HG03558 (cell line): ENCODE measurements around the gene EP400.

Experiments used
- ATAC-seq: cut with Tn5 transposase; IDR thresholded peaks from one replicate; pipeline ENCODE4 v1.9.1; 2021; ENCODE audit warnings: moderate number of reproducible peaks; ENCODE audit not compliant: unreplicated experiment; ENCODE audit errors: extremely low read depth

The EP400 gene

DNA sequence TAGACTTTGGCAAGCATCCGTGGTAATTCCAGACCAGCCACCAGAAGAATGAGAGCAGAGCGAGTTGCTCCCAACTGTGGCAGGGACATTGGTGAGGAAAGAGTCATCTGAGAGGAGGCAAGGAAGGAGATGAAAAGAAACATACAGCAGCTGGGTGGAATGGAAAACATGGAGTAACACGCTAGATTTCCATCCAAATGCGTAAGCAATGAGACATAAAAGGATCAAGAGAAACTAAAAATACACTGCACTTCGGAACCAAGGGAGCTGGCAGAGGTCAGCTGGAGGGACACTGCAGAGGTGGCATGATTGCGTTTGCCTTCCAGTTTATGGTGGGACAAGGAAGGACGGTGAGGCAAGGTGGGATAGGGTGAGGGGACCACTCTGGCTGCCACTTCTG lies 111.5 kb downstream of the EP400 start:
- ATAC-seq: no peak

DNA sequence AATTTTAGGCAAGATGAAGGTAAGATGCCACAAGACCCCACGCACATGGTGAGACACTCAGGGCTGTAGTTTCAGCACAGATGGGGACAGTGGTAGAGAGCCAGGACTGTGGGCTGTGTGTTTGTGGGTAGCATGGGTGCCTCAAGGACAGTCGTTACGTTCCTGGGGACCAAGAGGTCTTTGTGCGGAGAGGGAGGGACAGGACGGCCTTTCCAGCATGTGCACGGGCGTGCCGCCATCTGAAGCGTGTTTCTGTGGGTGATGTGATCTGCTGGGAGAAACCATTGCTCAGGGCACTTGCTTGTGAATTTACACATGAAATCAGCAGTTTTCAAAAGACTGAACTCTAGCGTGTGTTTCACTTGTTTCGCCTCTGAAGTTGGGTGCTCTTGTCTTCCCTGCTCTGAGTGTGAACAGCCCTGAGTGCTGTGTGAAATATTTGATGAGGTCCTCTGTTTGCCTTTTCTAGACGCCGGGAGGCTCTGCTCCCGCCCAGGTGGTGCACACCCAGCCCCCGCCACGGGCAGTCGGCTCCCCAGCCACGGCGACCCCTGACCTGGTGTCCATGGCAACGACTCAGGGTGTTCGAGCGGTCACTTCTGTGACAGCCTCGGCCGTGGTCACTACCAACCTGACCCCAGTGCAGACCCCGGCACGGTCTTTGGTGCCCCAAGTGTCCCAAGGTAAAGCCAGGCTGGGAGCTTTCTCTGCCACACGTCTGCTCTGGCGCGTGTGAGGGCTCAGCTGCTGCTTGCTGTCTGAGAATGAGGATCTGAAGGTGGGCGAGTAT lies 112.1 kb downstream of the EP400 start:
- ATAC-seq: no peak

DNA sequence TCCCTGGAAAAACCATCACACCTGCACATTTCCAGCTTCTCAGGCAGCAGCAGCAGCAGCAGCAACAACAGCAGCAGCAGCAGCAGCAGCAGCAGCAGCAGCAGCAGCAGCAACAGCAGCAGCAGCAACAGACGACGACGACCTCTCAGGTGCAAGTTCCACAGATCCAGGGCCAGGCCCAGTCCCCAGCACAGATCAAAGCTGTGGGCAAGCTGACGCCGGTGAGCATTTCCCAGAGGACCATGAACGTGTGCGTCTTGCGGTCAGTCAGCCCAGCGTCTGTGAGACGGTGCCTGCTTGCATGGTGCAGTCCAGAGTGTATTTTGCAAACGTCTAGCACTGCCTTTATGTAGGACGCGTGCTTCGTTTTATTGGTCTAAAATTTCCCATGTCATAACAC lies 112.7 kb downstream of the EP400 start:
- no peak for ATAC-seq

DNA sequence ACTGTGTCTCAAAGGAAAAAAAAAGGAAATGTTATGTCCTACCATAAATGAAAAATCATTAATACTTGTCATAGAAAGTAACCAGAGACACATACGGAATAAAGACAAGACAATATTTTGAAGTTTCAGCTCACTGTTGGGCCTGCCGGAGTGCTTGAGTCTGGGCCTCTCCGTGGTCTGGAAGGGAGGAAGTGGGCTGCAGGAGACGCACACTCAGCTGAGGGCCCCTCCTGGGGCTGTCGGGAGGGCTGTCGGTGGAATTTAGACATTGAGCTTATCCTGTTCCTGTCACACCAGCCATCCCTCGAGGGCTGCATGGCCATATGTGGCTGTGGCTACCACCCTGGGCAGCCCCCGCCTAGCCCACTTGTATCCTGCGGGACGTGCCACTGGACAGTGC lies 113.7 kb downstream of the EP400 start:
- no peak for ATAC-seq

DNA sequence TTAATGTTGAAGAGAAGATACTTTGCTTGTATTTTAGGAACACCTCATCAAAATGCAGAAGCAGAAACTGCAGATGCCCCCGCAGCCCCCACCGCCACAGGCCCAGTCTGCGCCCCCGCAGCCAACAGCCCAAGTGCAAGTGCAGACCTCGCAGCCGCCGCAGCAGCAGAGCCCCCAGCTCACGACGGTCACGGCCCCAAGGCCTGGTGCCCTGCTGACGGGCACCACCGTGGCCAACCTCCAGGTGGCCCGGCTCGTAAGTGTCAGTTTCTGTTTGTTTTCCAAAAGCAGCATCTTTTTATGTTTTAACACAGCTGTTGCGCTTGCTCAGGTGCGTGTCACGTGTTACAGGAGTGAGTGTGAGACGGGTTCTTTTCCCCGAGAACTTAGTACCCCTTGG lies 114.9 kb downstream of the EP400 start:
- ATAC-seq: no peak

DNA sequence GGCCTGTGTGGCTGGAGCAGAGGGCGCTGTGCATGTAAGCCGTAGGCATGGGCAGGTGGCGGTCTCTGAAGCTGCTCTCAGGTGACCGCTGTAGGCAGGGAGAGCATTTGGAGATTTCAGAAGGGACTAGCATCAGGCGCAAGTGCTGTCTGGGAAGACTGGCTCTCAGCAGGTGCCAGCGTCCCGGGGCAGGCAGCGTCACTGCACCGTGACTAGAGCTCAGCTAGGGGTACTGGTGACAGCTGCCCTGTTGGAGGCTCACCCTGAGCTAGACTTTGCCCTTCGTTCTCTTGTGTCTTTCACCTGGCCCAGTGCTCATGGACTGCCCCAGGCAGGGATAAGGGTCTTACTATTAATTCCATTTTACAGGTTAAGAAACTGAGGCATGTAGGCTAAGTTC lies 115.5 kb downstream of the EP400 start:
- no peak for ATAC-seq

DNA sequence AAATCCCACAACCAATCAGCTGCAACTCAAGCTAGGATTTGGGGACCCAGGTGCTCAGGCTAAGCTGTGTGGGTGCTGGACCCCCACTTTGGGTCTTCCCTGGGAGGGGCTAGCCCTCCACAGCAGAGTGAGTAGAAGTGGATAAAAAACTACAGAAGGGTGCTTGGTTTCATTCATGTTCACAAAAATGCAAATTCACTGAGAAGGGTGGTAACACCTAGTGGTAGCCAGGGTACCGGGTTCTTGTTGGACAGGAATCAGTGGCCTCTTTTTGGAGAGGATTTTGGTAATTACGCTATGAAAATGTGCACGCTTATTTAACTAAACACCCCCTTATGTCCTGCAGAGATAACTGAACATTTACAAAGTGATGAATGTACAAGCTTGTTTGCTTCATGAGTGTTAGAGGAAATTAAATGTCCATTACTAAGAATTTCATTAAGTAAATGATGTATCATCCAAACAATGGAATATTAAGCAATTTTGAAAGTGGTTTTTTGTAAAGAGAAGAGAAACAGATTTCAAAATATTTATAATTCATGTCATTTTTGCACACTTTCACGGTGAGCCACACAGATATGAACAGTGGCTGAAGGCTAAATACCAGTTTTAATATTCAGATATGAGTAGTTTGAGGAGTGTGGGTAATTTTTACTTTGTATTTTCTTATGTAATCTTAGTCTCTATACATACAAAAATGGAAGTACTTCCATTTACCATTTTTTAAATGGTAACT lies 116.0 kb downstream of the EP400 start:
- ATAC-seq: no peak

DNA sequence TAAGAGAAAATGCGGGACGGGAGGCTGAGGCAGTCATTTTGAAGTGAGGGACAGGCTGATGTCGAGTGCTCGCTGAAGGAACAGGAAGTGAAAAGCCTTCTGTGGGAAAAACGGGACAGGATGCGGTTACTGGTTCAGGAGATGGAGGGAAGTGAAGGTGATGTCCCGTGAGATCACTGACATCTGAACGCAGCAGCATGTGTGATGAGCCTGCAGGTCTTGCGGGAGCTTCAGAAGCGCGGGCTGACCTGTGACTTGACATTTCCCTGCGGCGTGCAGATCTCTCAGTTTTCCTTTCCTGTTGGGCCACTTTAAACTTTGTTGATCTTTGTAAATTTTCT lies 116.6 kb downstream of the EP400 start:
- no peak for ATAC-seq

DNA sequence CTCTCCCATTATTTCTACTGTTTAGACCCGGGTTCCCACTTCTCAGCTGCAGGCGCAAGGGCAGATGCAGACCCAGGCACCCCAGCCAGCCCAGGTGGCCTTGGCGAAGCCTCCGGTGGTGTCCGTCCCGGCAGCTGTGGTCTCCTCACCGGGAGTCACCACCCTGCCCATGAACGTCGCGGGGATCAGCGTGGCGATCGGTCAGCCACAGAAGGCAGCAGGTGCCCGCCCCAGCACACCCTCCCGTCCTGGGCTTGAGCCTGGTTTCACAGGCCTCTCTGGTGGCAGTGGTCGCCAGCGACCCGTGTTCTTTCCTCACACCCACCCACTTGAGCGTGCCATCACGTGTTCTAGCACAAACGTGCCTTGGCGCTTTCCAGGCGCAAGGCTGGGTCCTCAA lies 117.0 kb downstream of the EP400 start:
- ATAC-seq: no peak

DNA sequence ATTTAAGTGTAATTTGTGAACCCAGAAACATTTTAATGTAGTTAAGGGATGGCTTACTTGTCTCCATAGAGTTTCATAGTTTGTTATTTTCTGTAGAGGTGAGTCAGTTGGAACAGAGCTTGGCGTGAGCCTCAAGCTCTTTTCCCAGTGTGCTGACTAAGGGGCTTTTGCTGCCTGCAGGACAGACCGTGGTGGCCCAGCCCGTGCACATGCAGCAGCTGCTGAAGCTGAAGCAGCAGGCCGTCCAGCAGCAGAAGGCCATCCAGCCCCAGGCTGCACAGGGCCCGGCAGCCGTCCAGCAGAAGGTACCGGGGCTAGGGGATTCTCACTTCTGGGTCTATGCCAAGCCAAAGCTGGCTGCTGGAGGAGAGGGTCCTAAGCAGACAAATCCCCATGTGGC lies 117.4 kb downstream of the EP400 start:
- no peak for ATAC-seq

DNA sequence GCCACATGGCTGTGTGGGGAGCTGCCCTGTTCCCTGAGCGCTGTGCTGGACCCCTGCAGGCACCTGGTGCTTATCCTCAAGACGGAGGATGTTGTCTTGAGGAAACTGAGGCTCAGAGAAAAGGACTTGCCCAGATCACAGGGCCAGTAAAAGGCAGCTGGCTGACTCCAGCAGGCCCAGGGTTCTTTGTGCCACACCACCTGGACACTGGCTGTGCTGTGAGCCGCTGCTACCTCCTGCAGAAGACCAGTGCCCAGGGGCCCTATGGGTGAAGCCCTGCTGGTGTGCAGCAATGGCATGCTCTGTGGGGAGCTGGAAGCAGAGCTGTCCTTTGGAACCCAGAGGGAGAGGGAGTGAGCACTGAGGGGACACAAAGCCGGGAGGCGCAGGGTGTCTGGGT lies 118.5 kb downstream of the EP400 start:
- no peak for ATAC-seq

DNA sequence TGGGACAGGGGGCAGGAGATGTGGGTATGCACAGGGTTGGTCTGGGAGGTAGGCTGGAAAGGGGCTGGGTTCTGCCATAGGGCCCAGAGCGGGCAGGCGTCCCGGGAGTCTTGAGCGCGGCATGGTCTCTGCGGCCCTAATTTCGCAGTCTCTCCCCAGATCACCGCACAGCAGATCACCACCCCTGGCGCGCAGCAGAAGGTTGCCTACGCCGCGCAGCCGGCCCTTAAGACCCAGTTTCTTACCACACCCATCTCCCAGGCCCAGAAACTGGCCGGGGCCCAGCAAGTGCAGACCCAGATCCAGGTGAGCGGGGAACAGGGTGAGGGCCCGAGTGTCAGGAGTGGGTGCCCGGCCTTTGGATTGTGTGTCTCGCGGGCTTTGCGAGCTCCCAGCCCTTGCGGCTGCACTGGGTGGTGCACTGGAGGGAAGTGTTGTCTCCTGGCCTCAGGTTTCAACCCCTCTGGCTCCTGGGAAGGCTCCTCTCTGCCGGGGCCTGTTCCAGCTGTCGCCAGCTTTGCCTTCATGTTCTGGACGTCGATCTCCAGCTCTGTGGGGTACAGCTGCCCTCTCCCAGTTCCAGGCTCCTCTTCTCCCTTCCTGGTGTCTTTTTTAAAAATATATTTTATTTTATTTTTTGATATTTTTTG lies 119.7 kb downstream of the EP400 start:
- ATAC-seq: no peak

DNA sequence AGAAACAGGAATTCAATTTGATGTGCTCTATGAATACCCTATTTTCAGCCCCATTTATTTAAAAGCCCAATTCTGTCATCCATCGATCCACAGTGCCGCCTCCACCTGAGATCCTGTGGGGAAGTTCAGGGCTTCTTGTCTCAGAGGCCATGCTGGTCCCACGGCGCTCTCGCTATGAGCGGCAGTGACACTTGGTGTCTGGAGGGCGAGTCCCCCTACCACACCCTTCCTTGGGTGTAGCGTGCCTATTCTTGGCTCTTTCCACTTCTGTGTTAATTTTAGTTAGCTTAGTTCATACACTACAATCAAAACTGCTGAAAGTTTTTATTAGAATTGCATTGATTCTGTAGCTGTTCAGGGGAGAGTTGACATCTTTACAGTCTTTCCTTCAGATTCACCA lies 120.6 kb downstream of the EP400 start:
- ATAC-seq: no peak

DNA sequence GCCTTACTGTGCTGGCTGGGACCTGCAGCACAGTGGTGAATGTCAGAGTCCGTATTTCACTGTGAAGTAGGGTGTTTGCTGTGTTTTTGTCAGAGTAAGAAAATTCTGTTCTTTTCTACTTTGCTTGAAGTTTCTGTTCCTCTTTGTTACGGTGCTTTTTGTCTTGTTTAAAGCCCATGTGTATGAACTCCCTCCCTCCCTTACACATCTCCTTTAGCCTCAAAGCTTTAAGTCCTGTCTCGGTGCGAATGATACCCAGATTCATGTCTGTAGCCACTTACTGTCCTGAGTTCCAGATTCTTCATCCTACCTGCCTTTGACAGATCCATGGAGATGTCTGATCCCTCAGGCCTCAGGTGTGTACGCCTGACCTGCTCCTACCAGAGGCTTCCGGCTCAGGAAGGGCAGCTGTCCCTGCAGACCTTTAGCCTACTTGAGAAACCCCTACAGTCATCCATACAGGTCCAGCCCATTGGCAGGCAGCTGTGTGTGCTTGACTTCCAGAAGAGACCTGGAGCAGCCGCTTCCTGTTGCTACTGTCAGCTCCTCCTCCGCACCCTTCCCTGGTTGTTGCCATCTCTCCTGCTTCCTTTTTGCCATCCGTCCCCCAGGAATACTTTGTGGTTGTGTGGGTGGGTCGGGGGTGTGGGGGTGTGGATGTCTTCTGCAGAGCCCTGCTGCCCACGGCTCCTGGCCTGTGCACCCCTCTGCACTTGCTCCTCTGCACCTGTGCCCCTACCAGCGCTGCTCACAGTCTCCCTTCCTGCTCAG lies 121.5 kb downstream of the EP400 start:
- ATAC-seq: peak; percentile 63

DNA sequence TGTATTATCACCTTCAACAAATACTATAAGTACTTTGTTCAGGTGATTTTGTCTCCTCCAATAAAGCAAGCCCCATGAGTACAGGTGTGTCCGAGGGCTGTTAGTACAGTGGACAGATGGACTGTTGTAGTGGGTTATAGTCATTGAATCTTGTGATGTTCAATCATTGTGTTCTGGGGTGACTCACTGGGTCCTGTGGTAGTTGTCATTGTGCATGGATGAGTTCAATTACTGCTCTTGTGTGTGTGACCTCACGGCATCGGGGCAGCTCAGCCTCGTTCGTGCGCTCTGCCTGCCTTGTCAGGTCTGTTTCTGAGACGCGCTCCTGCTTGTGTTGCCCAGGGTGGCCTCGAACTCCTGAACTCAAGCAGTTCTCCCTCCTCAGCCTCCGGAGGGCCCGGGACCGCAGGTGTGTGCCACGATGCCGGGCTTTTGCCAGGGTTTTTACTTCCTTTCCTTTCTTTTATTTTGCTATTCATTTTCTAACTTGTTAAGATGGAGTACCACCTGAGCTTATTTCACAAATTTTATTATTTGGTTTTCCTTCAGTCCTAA lies 122.2 kb downstream of the EP400 start:
- no peak for ATAC-seq

DNA sequence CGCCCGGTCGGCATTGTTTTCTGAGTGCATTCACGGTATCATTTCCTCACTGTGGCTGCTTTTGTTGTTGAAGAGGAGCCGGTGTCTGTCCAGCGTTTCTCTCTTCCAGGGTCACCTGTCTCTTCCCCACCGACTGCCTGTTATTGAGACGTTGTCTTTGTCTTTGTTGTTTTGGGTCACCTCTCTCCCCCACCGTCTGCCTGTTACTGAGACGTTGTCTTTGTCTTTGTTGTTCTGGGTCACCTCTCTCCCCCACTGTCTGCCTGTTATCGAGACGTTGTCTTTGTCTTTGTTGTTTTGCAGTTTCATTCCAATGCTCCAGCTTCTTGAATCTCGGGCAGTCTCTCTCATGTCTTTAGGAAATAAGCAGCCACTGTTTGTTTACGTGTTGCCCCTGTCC lies 124.5 kb downstream of the EP400 start:
- no peak for ATAC-seq

DNA sequence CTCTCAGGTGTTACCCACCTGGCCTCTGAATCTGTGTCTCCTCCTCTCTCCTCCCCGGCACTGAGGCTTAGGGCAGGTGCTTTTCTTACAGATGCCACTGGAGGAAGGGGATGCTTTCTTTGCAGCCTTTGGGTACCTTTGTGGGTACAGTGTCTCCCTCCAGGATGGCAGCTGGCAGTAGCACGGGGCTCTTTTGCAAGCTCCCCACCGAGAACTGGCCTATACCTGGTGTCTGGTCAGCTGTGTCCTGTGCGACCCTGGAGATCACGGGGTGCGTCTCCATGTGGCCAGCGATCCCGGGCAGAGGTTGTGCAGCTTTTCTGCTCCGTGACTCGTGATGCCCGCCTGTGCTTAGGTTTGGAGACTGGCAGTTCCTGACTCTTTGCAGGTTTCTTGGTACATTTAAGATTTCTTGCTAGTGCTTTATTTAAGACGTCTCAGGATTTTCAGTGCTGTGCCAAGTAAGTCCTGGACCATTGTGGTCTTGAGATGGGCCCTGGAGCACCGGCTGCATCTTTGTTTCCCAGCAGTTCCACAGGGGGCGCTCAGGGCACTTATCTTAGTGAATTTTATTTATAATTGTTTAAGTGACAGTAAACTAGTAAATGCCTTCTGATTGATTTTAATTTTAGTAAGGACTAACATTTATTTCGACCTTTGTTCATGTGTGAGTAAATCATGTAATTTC lies 125.4 kb downstream of the EP400 start:
- no peak for ATAC-seq

DNA sequence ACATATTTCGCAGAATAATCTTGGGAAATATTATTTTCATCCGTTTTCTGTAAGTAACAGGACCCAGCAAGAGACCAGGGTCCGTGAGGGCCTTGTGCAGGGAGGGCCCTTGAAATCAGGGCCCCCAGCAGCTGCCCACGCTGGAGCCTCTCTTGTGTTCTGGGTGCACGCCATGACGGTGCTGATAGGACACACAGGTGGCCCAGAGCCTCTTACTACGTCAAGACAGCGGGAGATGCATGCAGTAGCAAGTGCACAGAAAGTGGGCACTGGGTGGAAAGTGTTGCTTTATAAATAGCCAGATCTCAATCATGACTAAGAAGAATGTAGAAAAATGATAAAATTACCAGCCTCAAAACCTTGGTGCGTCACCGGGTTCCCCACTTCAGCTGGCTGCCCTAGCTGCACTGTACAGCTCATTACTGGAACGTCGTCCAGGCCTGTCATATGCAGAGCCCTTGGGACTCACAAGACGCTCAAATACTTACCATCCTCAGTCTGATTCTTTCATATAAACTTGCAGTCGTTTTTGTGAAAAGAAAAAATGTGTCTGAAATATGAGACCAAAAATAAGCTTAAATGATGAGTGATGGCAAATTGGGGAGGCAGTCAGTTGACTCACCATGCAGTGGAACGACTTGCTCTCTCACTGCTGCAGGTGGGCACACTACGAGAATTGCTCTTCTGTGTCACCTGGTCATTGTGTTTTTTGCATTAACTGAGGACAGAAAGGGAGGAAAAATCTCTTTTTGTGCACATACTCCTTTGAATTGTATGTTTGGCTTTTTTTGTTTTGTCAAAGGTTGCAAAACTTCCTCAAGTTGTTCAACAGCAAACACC lies 126.2 kb downstream of the EP400 start:
- ATAC-seq: no peak

DNA sequence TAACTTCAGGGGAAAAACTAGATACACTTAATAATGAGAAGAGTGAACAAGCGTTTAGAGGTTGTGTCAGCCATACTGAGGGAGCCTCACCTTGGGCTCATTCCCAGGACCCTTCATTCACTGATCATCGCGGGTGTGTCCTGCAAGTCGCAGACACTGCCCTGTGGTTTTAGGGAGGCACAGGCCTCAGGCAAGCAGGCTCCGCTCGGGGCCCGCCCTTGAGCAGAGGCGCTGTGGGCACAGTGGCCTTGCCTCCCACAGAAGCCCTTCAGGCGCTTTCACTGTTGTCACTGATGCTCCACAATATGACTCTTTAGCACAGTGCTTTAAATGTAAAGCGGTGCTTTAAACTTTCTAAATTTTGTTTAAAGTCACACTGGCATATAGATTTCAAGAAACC lies 127.0 kb downstream of the EP400 start:
- ATAC-seq: no peak
